H1 (cell line): Measurements from ENCODE around the gene LMAN2. TPM values are rescaled to one million over a fixed set of nuclear protein-coding genes. Genes with fewer than 3 reads are reported as not detected.

Experiments used
- BCL11A ChIP-seq, 2 experiments: IDR thresholded peaks; one replicate each; pipeline ENCODE4 v1.6.1; 2011; ENCODE audit warnings: low read depth in 2 of 2, low read length in 2 of 2, mild to moderate bottlenecking in 2 of 2
- CEBPB ChIP-seq: IDR thresholded peaks from 2 replicates; pipeline ENCODE4 v1.6.1; 2012; ENCODE audit warnings: low read depth, low read length
- CHD2 ChIP-seq: IDR thresholded peaks from 2 replicates; pipeline ENCODE4 v1.6.1; 2012; ENCODE audit warnings: low read length, improper control_type of control experiment
- CTCF ChIP-seq, 3 experiments: IDR thresholded peaks; 1 replicate in 2 of 3; 2 replicates in 1 of 3; pipeline versions ENCODE4 v1.5.1 to v1.6.1; 2011; ENCODE audit warnings: low read length in 3 of 3, mild to moderate bottlenecking in 3 of 3, inconsistent platforms in 2 of 3, low read depth in 1 of 3, moderate library complexity in 1 of 3; ENCODE audit not compliant: insufficient read depth in 1 of 3; ENCODE audit errors: control extremely low read depth in 1 of 3
- EZH2 ChIP-seq: fragments of 200-600 bp; sonication (generic); IDR thresholded peaks from 2 replicates; pipeline ENCODE4 v1.7.1; 2012; ENCODE audit warnings: low read depth, mild to moderate bottlenecking, moderate library complexity, low read length, inconsistent platforms; ENCODE audit not compliant: severe bottlenecking
- FOSL1 ChIP-seq: IDR thresholded peaks from 2 replicates; pipeline ENCODE4 v1.6.1; 2011; ENCODE audit warnings: mild to moderate bottlenecking, low read depth, low read length, moderate library complexity; ENCODE audit not compliant: insufficient read depth
- POLR2AphosphoS5 ChIP-seq: IDR thresholded peaks from 2 replicates; pipeline ENCODE4 v1.6.1; 2011; ENCODE audit warnings: low read depth, low read length
- SIX5 ChIP-seq: IDR thresholded peaks from 2 replicates; pipeline ENCODE4 v1.6.1; 2011; ENCODE audit warnings: mild to moderate bottlenecking, low read depth, low read length
- polyA plus RNA-seq, 7 experiments: library from polyadenylated mRNA; depleted of rRNA in 3 of 7; stranded (reverse) in 5 of 7; unstranded in 2 of 7; fragments of >200 nt in 5 of 7; fragments of 200-250 nt in 2 of 7; gene quantifications; 1 replicate in 5 of 7; 2 replicates in 1 of 7; 4 replicates in 1 of 7; pipeline versions ENCODE4 v1.2.1 to v1.2.3, GENCODE V29; 2011 to 2013; ENCODE audit warnings: missing spikeins in 2 of 7, mixed read lengths in 2 of 7
- total RNA-seq: library from RNA; stranded (reverse); fragmentation: NEBNext Ultra II Directional; extraction: Animal tissue kit (Norgen Biotek cat#: 25700); gene quantifications from 2 replicates; pipeline ENCODE4 v1.2.1, GENCODE V29; 2021

LMAN2 gene
- total and polyA plus RNA-seq, 2 of the 8 experiments (the other 6 are each of a cell fraction or from before 2014, with no cell fraction given), result 116 to 225 TPM

GRCh38 chr5:177372034-177372896 lies 20.8 kb upstream of the LMAN2 start (continued):
- TF ChIP-seq BCL11A (IDR thresholded peaks at IDR 0.05; ENCODE audit: low read depth in 2 of 2, low read length in 2 of 2), result no peak
- TF ChIP-seq CHD2, result no peak
- TF ChIP-seq FOSL1, result no peak
- no peak for TF ChIP-seq POLR2AphosphoS5
- TF ChIP-seq CTCF (IDR thresholded peaks at IDR 0.05; ENCODE audit: control extremely low read depth in 1 of 3, insufficient read depth in 1 of 3, low read depth in 1 of 3, low read length in 3 of 3), result no peak
- no peak for TF ChIP-seq CEBPB
- TF ChIP-seq EZH2, result no peak
- no peak for TF ChIP-seq SIX5
